SU-DHL-6 (cell line): Measurements from ENCODE around the gene KCTD19.

ENCODE experiments used
- CTCF ChIP-seq: fragments of 200-600 bp; sonication (generic); IDR thresholded peaks from one replicate; pipeline ENCODE4 v1.5.1; 2017; ENCODE audit warnings: antibody characterized with exemption, mild to moderate bottlenecking, low read length, moderate library complexity; ENCODE audit not compliant: insufficient read depth, poor library complexity, severe bottlenecking
- EZH2phosphoT487 ChIP-seq: fragments of 200-600 bp; sonication (generic), shearing (Covaris generic); conservative IDR thresholded peaks from 2 replicates; pipeline ENCODE4 v1.6.1; 2018; ENCODE audit warnings: mild to moderate bottlenecking, antibody characterized with exemption, low read length, moderate library complexity, mixed read lengths

GRCh38 chr16:67346341-67346740 lies 19.8 kb upstream of the KCTD19 start:
- TF ChIP-seq CTCF = no peak
- no peak for TF ChIP-seq EZH2phosphoT487
